Body of pancreas (tissue), 4 donors: ENCODE measurements around the gene KIFAP3.

Experiments used
- CTCF ChIP-seq, 7 experiments: fragments of 450-650 bp in 4 of 7; fragments of 200-600 bp in 3 of 7; sonication (generic) in 3 of 7; IDR thresholded peaks; one replicate each; pipeline ENCODE4 v1.5.1; 2016 to 2019; ENCODE audit warnings: antibody characterized with exemption in 7 of 7
- POLR2A ChIP-seq, 3 donors: fragments of 450-650 bp; IDR thresholded peaks; one replicate each; pipeline ENCODE4 v1.6.1; 2016; ENCODE audit warnings: antibody characterized with exemption in 3 of 3, mild to moderate bottlenecking in 2 of 3

GRCh38 chr1:169884634-169885033 is 189.9 kb downstream of the KIFAP3 start:
- TF ChIP-seq POLR2A (IDR thresholded peaks at IDR 0.05) (no peak), CTCF (IDR thresholded peaks at IDR 0.05) (no peak)
